Activated CD4-positive, alpha-beta T cell treated with anti-CD3 and anti-CD28 coated beads for 48 hours (primary cell): Measurements from ENCODE around the gene HS6ST2.

Experiments
- DNase-seq: peaks from one replicate; pipeline ENCODE4 v3.0.0-alpha.2; 2020

HS6ST2 gene

GRCh38 chrX:132843363-132843762 lies 115.1 kb downstream of the HS6ST2 start:
- DNase-seq, result no peak

GRCh38 chrX:132842460-132843238 lies 115.8 kb downstream of the HS6ST2 start:
- no peak for DNase-seq

DNA sequence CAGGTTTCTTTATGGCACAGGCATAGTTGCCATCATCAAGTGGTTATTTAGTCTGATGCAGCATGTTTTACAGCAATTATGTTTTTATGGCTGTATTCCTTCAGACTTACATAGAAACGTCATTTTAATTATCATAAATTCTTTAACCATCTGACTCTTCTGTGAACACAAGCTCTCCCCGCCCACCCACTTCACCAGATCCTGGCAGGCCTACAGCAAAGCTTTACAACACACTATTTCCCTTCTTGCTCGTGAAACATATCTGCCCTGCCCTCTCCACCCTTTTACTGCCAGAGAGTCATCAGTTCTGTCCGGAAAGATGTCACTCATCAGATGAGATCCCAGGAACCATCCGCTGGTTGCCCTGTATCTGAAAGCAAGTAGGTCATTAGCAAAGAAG lies 120.5 kb downstream of the HS6ST2 start:
- no peak for DNase-seq

DNA sequence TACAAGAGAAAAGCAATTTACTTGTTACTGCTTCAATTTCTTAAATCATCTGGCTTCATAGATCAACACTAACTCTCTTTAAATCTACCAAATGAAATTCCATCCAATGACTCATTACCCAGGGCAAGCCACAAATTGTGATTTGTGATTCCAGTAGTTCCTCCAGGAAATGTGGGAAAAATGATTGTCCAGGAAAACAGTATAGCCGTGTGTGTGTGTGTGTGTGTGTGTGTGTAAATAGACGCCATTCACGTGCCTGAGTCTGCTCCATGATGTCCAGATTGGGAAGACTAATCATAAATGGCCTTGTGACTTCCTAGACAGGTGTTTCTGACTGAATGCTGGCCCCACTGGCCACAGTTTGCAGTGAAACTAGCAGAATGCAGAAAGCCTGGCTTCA lies 121.3 kb downstream of the HS6ST2 start:
- no peak for DNase-seq

GRCh38 chrX:132836471-132836870 lies 122.0 kb downstream of the HS6ST2 start:
- DNase-seq, result no peak

DNA sequence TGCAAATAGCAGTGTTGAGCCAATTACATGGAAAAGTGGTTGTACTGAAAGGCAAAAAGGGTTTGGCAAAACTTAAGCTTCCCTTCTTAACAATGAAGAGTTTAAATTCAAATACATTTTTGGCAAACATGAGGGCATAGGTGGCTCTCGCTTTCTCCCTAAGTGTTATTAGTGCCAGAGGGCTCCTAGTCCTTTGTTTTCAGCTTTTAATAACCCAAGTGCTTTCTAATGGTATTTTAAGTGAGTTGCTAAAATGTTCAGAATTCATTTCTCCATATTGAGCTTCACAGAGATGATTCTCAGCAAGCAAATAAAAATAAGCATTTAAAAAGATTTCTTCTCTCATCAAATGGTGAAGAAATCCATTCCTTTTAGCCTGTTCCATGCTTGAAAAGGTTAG lies 123.7 kb downstream of the HS6ST2 start:
- DNase-seq, result no peak

- no peak for DNase-seq
Observed at GRCh38 chrX:132834109-132834508, 124.3 kb downstream of the HS6ST2 start.

DNA sequence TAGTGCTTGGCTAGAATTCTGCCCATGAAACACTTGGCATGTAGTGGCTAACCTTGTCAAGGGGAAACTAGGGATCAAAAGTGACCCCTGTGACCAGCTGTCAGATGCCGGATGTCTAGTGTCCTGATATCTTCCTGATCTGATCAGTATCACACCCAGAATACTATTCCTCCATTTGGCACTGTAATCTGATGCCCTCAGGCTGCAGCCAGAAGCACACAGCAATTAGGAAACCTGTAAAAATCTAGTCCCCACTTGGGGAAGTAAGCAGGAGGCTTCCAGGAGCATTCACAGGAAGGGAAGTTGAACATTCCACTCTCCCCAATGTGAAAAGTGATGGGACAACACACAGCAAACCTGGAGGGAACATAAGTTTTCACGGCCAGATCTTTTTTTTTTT lies 125.1 kb downstream of the HS6ST2 start:
- no peak for DNase-seq

DNA sequence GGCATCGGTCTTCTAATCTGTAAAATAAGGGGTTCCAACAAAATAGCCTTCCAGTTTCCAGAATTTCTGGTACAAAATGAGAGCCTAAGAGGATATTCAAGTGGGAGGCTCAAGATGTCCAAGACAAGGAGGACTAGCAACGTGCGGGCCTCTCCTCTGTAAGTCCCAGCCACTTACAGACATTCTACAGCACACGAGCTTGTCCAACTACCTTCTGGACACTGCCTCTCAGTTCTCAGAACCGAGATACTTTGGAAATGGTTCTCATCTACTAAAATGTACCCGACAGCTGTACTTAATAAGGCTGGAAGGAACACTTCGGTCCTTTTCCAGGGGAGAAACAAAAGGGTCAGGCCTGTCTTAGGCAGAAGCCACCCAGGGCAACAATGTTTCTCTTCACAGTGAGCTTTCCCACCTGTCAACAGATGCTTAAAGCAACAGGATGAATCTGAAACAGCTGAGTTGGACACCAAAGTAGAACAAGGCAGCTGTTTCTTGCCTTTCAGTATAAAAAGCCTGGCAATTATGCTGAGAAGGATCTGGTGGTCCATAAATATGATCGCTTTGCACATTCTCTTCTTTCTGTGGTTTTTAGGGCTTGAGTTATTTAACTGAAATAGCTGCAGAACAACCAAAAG lies 127.0 kb downstream of the HS6ST2 start:
- no peak for DNase-seq

DNA sequence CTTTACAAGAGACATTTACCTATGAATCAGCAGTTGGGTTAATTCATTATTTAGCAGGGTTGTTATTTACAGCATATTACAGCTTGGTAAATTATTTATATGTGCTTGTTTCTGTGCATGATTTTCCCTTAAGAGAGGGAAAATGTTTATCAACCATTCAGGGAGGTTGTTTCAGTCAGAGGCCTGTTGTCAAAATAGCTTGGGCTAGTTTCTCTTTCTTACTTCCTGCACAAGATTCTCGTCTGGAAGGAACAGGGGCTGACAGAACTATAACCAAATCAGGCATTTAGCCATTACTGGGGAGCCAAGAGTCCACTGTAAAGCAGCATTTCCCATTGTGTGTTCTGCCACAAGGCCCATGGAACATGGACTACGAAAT lies 135.8 kb downstream of the HS6ST2 start:
- DNase-seq, result no peak

- DNase-seq, result no peak
Observed at GRCh38 chrX:132821974-132822633, 136.3 kb downstream of the HS6ST2 start.

- DNase-seq, result no peak
Observed at GRCh38 chrX:132820675-132821074, 137.8 kb downstream of the HS6ST2 start.

DNA sequence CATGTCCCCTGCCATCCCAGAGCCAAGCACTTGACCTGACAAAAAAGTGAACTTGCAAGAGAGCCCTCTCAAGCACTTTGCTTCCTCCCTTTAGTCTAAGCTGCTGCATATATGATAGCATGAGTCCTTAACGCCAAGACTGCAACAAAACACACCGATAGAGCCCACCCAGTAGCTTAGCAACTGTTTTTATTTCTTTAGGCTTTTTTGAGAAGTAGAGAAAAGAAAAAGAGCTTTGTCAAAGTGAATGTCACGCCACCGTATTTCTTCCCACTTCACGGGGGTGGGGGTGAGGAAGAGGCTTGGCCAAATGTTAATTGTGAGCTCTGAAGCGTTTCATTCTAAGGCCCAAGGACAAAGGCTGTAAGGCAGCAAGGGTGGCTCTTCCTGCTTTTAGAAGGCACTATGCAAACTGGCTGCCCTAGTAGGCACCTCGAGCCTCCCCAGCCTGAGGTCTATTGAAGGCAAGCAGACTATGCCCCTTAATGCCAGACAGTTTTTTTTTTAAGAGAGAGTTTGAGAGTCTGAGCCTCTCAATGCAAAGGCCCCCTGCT lies 138.6 kb downstream of the HS6ST2 start:
- no peak for DNase-seq

- DNase-seq, result no peak
Observed at GRCh38 chrX:132818638-132819037, 139.8 kb downstream of the HS6ST2 start.

- DNase-seq, result no peak
Observed at GRCh38 chrX:132815643-132816042, 142.8 kb downstream of the HS6ST2 start.

DNA sequence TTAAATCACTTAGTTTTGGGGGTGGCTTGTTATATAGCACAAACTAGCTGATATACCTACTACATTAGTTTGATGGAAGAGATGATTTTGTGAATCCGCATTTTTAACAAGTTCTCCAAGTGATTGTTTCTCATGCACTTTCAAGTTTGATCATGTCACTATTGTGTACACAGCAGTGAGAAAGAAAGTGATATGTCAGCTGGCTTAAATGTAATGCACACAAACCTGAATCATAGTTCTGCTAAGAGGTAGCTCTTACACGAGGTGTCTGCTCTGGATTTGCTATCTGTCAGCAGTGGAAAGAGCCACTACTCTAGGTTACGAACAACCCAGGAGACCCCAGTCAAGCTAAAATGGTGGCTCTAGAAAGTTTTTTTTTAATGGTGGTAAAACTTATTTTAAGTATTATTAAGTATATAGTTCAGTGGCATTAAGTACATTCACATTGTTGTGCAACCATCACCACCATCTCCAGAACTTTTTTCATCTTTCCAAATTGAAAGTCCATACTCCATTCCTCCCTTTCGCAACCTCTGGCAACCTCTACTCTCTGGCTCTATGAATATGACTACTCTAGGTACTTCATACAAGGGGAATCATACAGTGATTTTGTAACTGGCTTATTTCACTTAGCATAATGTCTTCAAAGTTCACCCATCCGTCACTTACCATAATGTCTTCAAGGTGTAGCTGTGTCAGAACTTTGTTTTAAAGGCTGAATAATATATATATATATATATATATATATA lies 147.3 kb downstream of the HS6ST2 start:
- DNase-seq, result no peak

DNA sequence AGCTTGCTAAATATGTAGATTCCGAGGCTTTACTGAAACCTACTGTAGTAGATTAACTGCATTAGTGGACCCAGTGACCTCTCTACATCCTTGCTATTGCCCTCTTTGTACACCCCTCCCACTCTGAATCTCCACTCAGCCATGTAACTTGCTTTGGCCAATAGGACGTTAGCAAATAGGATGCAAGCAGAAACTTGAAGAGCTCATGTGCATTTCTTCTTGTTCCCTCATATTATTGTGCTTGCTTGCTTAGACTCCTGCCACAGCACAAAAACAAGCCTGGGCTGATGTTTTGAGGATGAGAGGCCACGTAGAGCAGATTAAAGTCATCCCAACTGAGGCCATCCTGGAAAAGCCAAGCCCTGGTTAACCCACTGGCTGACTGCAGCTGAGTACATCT lies 147.9 kb downstream of the HS6ST2 start:
- no peak for DNase-seq

DNA sequence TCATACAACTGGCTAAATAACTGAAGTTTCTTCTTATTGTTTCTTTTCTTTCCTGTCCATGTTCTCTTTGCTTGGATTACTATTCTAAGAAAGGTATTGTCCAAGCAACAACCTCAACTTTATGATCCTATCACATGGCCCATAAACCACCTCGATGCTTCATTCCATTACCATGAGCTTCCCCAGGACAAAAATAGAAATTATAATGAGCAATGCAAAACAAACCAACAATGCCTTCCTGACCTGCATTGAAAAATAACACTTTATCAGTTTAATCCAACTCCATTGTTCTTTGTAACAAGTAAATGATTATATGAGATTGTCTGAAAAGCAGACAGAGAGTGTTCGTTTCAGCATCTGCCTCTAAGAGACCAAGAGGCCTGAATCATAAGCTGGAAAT lies 148.8 kb downstream of the HS6ST2 start:
- DNase-seq, result no peak

GRCh38 chrX:132807411-132808030 lies 150.9 kb downstream of the HS6ST2 start:
- no peak for DNase-seq

DNA sequence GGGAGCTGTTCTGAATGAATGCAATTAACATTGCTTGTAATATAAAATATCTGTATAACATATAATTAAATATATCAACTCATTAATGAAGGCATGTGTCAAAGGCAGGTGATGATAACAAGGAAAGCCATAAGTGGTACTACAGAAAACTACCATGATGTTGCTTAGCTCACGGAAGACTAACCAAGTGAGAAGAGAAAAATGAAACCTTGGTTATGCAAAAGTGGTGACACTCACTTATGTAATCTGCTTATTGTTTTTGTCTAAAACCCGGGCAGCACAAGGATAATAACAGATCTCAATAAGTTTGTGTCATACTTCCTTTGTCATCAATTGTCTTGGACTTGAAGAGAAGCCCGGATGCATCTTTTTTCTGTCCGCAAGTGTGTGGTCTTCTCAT lies 156.4 kb downstream of the HS6ST2 start:
- DNase-seq, result no peak

DNA sequence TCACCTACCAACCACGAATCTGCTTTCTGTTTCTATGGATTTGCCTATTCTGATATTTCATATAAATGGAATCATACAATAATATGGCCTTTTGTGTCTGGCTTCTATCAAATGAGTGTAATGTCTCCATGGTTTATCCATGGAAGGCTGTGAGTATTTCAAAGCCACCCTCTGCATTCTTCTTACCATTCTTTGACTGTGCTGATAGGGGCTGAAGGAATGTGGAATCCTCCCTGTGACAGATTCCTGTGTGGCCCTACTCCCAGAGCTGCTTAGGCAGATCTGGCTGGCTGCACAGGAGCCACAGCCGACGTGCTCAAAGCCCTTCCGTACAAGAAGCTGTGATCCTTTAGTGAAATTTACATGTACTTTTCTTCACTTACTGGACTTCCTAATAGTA lies 163.2 kb downstream of the HS6ST2 start:
- DNase-seq, result no peak

GRCh38 chrX:132791714-132792113 lies 166.7 kb downstream of the HS6ST2 start:
- DNase-seq, result no peak

DNA sequence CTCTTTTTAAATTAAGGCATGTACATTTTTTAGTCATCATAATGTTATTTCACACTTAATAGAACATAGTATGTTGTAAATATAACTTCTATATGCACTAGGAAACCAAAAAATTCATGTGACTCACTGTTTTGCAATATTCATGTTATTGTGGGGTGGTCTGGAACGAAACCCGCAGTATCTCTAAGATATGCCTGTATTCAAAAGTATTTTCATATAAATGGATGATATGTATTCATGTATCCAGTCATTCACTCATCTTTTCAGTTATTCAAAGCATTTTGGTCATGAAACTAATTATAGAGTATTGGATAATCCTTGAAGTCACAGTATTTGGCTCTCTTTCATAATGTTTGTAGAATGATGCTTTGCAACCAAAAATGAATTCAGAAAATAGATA lies 168.1 kb downstream of the HS6ST2 start:
- DNase-seq, result no peak
